Tongue (tissue), 2 donors: ENCODE data around the gene CYP4F2. TPM values are rescaled to one million over a fixed set of nuclear protein-coding genes. Genes with fewer than 3 reads are reported as not detected.
"Not testable (repeated sequence)": the region's sequence is repeated elsewhere in the genome, so short reads cannot be mapped to it uniquely, and the experiment has no call there.

ENCODE experiments used
- DNase-seq: peaks from one replicate; pipeline ENCODE4 v3.0.0-alpha.2; 2015
- total RNA-seq: library from RNA; depleted of rRNA; stranded (reverse); fragments of >200 nt; gene quantifications from one replicate; pipeline ENCODE4 v1.2.3, GENCODE V29; 2014

The CYP4F2 gene, protein sequence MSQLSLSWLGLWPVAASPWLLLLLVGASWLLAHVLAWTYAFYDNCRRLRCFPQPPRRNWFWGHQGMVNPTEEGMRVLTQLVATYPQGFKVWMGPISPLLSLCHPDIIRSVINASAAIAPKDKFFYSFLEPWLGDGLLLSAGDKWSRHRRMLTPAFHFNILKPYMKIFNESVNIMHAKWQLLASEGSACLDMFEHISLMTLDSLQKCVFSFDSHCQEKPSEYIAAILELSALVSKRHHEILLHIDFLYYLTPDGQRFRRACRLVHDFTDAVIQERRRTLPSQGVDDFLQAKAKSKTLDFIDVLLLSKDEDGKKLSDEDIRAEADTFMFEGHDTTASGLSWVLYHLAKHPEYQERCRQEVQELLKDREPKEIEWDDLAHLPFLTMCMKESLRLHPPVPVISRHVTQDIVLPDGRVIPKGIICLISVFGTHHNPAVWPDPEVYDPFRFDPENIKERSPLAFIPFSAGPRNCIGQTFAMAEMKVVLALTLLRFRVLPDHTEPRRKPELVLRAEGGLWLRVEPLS
- not detected for total RNA-seq

DNA sequence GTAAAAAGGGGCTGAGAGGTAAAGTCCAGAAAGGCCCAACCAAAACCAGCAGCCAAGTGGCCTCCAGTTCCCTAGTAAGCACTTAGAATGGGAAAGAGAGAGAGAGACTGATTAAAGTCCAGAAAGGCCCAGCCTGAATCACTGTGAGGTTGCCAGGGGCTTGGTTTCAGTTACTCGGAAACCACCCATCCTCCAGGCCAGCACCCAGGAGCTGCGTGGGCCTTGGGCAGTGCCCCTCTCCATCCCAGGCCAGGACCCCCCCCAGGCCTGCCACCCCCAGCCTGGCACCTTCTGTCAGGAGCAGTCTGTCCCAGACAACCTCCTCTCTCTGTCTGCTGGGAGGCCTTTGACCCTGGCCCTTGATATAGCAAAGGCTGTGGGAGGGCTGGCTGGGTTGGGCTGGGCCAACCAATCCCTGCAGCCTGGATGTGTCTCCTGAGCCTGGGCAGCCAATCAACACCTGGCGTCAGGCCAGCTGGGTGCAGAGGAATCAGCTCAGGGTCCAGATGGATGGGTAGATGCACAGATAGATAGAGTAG, at the start of gene CYP4F2:
TSS of gene CYP4F2 (minus strand) at position 337 of the 539 bp plus-strand sequence. CDS start 463 bp downstream, outside the sequence.
- DNase-seq, result no peak

DNA sequence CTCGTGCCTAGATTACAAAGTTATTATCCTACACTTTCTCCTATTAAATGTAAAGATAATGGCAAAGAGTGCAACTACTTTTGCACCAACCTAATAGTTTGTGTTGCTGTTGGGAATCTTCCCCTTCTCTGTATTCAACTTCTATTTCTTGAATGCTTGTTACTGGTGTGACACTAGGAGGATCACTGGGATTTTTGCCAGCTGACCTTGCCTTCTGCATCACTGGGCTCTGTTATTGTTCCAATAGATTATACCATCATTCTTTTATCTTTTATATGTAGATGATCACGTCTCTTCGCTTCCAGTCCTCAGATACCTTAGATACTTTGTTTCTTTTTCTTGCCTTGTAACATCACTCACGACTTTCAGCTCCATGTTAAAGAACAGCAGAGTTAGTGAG, 47.4 kb upstream of the CYP4F2 start:
- DNase-seq, result no peak

DNA sequence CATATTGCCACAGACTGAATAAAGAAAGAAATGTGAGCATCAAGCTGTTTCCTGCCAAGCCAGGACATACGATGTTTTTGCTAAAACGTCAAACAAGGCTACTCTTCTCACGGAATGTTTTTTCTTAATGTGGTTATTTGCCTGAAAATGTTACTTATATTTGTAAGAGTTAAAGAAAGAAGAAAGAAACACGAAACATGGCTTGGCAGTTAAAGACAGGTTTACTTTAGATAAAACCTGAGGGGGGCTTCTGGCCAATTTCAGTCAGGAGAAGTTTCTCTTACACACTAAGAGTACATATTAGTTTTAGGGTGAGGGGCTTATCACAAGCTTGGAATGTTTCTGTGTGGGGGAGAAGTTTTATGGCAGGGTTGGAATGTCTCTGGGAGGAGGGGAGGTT, 46.5 kb upstream of the CYP4F2 start:
- no peak for DNase-seq

DNA sequence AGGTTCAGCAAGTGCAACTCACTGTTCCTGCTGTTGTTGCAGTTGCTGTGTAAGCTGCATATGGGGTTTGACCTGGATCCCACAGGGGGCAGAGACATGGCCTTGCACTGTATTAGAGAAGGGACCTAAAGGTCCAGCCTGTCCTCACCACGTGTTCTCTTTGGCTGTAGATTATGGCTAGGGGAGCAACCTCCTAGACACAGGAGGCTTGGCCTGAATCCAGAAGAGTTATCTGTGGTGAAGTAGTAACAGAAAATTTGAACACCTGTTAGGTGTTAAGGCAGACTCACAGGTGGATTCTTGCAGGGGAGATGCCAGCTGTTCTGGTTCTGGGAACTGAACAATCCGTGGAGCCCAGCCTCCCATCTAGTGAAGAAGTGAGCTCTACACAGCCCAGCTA, 39.9 kb upstream of the CYP4F2 start:
- DNase-seq, result no peak

DNA sequence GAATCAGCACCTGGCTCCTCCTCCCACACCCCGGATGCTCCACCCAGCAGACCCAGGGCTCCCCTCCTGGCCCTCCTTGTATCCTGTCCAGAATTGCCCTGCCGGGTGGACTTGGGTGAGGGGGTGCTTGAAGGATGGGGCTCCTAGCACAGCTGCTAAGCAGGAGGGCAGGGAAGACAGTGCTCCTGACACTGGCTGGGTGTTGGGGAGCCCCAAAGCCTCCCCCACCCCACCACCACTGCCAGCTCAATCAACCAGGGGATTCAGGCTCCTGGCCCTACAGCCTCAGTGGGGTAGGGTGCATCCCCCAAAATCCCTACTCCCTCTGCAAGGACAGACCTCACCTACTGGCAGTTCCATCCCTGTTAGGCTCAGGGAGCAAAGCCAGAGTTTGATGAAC, 39.1 kb upstream of the CYP4F2 start:
- DNase-seq, result no peak

DNA sequence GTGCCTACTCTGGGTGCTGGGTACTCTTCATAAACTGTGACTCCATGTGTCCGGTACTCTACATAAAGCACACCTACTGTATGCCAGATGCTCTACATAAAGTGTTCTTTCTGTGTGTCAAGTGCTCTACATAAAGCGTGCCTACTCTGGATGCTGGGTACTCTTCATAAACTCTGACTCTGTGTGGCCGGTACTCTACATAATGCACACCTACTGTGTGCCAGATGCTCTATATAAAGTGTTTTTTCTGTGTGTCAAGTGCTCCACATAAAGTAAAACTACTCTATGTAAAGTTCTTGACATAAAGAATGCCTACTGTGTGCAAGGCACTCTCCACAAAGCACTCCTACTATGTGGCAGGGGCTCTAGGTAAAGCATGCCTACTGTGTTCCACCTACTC, 38.3 kb upstream of the CYP4F2 start:
- no peak for DNase-seq

DNA sequence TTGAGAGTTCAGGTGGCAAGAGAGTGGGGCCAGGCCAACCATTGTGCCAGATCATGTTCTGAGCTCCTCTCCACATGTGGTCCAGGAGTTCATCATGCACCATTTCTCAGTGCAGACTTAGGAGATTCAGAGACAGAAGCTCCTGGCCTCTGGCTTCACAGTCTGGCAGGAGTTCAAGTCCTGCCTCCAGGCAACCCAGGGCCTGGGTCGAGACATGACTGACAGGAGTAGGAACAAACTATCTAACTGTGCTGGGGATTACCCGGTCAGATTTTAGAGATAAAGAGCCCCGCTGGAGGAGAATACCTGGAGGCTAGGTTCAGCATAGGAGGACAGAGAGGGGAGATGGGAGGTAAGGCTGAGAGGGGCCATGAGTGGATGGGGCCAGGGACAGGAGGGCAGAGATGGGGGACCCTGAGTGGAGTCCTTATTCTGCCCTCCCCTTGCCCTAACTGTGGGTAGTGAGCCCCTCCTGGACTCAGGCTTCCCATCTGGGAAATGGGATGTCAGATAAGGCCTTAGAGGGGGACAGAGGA, 37.4 kb upstream of the CYP4F2 start:
- DNase-seq, result no peak

DNA sequence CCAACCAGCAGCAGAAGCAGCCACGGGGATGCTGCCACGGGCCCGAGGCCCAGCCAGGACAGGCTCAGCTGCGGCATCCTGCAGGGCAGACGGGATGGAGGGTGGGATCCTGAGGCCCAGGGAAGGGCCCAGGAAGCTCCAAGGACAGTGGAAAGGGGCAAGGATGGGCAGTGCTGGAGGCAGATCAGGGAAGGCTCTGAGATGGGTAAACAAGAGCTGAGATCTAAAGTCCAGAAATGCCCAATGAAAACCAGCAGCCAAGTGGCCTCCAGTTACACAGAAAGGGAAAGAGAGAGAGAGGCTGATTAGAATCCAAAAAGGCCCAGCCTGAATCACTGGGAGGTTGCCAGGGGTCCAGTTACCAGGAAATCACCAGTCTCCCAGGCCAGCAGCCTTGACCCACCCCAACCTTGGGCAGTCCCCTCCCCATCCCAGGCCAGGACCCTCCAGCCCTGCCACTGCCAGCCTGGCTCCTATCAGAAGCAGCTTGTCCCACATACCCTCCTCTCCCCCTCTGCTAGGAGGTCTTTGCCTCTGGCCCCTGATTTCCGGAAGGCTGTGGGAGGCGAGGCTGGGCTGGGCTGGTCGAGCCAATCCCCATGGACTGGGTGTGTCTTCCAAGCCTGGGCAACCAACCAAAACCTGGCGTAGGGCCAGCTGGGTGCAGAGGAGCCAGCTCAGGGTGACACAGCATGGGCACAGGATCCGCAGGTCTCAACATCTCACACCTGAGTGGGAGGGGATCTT, 36.6 kb upstream of the CYP4F2 start, which contains the start of gene CYP4F11:
TSS of gene CYP4F11 (minus strand) at position 198 of the 747 bp plus-strand sequence. CDS start at position 77, 121 bp downstream.
- no peak for DNase-seq

DNA sequence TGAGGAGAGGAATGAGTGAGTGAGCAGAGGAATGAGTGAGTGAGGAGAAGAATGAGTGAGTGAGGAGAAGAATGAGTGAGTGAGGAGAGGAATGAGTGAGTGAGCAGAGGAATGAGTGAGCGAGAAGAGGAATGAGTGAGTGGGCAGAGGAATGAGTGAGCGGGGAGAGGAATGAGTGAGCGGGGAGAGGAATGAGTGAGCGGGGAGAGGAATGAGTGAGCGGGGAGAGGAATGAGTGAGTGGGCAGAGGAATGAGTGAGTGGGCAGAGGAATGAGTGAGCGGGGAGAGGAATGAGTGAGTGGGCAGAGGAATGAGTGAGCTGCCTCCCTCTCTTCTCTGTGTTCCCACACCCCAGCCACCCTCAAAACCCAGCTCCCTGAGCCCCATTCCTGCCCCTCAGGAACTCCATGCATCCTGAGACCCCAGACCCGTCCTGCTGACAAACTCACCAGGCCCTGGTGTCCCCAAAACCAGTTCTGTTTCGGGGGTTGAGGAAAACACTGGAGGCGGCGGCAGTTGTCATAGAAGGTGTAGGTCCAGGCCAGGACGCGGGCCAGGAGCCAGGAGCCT, 36.0 kb upstream of the CYP4F2 start:
- not testable (repeated sequence) for DNase-seq

DNA sequence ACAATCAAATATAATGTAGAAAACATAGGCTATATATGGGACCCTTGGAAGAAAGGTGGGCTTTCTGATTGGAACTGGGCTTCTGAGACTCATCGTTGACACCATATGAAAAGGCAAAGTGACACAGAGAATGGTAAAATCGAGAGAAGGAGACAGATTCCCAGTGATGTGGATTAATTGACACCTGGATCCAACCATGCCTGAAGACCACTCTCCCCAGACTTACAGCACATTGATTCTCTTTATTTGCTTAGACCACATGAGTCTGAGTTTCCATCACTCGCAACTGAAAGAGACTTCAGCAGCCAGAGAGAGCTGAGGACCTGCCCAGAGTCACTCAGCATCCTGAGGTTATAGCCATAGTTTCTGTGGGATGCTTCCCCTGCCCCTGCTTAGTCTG, 30.4 kb upstream of the CYP4F2 start:
- no peak for DNase-seq

DNA sequence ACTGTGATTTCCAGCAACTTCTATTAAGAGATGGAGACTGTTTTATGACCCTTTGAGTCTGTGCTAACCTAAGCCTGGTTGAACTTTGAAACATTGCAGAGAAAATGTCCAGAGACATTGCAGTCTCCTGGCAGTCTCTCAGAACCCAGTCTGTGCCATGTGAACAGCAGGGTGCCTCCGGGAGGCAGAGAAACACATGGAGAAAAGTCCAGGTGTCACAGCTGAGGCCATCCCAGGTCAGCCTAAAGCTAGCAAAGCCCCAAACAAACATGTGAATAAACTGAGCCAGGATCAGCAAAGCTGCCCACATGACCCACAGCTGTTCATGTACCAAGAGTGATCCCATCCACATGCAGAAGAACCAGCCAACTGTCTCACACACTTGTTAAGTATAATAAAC, 28.6 kb upstream of the CYP4F2 start:
- no peak for DNase-seq

DNA sequence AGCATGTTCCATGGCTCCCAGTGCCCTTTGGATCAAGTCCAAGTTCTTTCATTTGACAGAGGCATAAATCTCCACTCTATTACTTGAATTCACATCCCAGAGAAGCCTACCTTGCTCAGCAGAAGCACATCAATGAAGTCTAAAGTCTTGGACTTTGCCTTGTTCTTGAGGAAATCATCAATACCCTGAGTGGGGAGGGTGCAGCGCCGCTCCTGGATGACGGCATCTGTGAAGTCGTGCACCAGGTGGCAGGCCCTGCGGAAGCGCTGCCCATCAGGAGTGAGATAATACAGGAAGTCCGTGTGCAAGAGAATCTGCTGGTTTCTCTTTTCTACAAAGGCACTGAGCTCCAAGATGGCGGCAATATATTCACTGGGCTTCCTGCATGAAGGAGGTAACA, 25.8 kb upstream of the CYP4F2 start:
- DNase-seq, result no peak

DNA sequence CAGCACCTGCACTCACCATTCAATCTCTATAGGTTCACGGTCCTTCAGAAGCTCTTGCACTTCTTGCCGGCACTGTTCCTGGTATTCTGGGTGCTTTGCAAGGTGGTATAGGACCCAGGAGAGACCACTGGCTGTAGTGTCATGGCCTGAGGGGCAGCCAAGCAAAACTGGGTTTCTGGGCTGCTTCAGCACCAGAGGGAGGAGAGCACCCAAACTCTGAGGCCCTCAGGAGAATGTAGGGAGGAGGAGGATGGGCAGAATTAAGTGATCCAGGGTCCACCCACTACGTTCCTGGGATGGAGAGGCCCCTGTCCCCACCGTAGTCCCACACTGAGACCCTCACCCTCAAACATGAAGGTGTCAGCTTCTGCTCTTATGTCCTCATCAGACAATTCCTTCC, 24.1 kb upstream of the CYP4F2 start:
- no peak for DNase-seq

DNA sequence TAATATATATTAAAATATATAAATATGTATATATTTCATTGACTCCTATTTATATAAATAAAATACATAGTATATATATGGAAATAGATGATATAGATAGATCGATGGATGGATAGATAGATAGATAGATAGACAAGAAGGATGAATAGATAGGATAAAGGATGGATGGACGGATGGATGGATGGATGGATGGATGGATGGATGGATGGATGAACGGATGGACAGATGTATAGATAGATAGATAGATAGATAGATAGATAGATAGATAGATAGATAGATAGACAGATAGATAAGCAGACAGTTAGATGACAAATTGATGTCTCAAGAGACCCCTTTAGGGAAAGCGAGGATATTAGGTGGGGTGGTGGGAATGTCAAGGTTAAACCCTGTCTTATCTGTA, 21.4 kb upstream of the CYP4F2 start:
- DNase-seq, result no peak

DNA sequence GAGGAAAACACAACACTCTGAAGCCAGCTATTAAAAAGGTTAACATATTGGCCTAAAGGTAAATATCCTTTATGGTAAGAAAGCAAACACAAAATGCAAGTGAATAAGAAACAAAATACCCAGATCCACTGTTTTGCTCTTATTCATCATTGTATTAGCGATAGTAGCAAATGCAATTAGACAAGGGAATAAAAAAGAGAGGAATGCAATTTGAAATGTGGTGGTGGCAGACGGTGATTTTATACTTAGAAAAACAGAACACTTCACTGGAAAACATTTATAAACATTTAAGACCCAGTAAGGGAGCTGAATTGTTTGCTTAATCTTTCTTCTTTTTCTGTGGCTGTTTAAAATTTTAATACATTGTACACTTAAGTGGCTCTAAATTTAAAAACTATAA, 17.2 kb upstream of the CYP4F2 start:
- DNase-seq, result no peak

DNA sequence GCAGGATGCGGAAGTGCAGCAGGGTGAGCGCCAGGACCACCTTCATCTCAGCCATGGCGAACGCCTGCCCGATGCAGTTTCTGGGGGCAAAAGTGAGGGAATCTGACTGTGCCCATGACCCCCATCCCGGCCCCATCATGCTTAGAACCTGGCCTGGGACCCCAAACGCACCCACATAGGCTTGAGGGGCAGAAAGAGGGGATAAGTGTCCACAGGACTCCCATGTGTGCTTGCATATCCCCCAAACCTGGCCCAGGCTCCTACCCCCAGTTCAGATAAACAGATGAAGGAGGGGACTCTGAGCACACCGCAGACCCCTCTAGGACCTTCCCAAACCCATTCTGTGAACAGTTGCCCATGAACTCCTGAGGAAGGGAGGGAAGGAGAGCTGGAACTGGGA, 16.0 kb upstream of the CYP4F2 start:
- no peak for DNase-seq

DNA sequence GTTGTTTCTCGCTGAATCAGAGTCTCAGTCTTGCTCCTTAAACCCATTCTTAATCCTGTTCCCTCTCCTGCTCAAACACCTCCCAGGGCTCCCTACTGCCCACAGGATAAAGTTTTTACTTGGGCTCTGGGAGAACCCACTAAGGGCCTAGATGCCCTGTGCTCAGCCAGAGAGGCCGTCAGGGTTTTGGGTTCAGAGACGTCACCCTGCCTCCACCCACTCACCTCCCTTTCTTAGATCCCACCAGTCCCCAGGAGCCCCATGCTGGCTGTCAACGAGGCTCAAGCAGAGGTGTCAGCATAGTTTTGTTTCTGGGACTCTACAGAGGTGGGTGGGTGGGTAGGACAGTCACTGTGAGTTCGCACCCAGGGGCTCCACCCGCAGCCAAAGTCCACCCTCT, 15.5 kb upstream of the CYP4F2 start:
- no peak for DNase-seq

DNA sequence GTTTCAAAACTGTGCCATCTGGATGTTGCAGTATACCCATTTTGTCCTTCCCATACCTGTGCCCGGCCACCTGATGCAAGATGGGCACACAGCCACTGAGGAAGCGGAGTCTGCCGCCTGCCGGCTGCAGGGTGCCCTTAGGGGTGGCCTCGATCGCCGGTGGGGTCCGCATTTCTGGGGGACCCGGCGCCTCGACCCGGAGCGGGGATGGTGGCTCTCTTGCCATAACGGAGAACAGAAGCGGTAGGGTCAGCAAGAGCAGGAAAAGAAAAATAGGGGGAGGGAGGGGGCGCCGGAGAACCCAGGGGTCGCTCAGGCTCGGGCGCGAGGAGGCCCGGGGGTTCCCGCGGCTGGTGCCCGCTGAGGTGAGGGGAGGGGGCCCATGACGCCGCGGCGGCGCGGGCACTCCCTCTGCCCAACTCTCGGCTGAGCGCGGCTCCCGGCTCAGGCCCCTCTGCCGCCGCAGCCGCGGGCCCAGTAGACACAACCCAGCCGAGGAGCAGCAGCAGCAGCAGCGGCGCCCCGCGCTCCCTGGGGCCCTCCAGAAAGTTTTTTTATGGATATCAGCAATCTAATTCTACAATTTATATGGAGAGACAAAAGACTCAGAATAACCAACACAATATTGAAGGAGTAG, 13.8 kb upstream of the CYP4F2 start:
- DNase-seq, result no peak

DNA sequence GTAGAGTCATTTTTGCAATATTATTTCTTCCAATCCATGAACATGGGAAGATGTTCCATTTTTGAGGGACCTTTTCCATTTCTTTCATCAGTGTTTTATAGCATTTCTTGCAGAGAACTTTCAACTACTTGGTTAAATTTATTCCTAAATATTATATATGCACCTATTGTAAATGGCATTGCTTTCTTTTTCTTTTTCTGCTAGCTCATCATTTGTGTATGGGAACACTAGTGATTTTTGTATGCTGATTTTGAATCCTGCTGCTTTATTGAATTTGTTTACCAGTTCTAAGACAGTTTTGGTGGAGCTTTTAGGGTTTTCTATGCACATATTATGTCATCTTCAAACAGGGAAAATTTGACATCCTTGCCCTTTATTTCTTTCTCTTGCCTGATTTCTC, 7.2 kb upstream of the CYP4F2 start:
- DNase-seq, result no peak

DNA sequence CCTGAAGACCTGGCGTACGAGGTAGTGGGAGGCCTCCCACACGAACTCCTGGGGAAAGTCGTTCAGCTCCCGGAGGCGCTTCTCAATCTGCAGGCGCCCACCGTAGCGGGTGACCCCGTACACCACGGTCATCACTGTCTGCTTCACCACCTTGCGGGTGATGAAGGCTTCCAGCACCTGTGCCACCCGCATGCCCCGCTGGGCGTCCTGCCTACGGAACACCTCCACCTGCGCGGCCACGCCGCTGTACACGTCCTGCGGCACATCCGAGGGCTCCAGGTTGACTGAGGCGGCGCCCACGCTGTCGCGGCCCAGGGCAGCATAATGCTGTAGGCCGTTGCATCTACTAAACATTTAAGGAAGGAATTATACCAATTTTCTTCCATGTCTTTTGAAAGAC, 5.0 kb upstream of the CYP4F2 start:
- DNase-seq, result not testable (repeated sequence)

DNA sequence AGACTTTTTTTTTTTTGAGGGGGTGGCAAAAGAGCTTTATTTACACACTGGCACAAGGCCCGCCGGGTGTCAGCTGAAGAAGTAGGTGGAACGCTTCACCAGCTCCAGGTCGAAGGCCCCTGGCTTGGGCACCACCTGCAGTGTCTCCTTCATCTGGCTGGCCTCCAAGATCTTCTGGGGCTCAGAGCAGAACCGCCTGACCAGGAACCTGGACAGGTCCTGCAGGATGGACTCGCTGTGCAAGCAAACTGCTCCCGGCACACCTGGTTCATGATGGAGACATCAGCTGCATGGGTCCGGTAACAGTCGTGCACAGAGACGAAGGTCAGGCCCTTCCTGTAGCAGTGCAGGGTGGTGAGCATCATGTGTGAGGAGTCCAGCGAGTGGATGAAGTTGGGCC, 4.4 kb upstream of the CYP4F2 start:
- DNase-seq, result no peak

DNA sequence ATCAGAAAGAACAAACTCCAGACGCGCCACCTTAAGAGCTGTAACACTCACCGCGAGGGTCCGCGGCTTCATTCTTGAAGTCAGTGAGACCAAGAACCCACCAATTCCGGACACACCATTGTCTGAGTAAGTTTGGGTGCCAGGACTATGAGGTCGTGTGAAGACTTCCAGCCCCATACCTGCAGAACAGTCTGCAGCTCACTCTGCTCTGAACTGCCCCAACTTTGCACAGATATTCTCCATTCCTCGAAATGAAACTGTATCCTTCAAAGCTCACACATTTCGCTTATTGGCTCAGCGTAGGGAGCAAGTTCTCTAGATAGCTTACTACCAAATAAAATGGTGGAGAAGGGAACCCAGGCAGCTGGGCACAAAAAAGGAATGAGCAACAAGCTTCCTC, 2.6 kb upstream of the CYP4F2 start:
- no peak for DNase-seq
